Tibial nerve (tissue), 4 donors: ENCODE data around the gene SRRM5.

Source experiments
- CTCF ChIP-seq, 5 experiments: fragments of 200-600 bp in 3 of 5; fragments of 450-650 bp in 2 of 5; sonication (generic) in 3 of 5; IDR thresholded peaks; one replicate each; pipeline ENCODE4 v1.5.1; 2016 to 2019; ENCODE audit warnings: antibody characterized with exemption in 5 of 5, mild to moderate bottlenecking in 3 of 5, moderate library complexity in 2 of 5
- EP300 ChIP-seq, 2 donors: sonication (generic); formaldehyde crosslinking; IDR thresholded peaks; one replicate each; pipeline ENCODE4 v1.6.1; 2017; ENCODE audit warnings: antibody characterized with exemption in 2 of 2, mild to moderate bottlenecking in 1 of 2
- POLR2A ChIP-seq, 2 donors: fragments of 450-650 bp; IDR thresholded peaks; one replicate each; pipeline ENCODE4 v1.6.1; 2017; ENCODE audit warnings: antibody characterized with exemption in 2 of 2, mild to moderate bottlenecking in 2 of 2, moderate library complexity in 2 of 2

GRCh38 chr19:43564800-43565199 lies 47.1 kb upstream of the SRRM5 start:
- TF ChIP-seq CTCF (IDR thresholded peaks at IDR 0.05) (no peak), EP300 (IDR thresholded peaks at IDR 0.05) (no peak), POLR2A (IDR thresholded peaks at IDR 0.05) (no peak)
